ENCODE measurements around the gene PEBP1.

GRCh38 chr12:118160536-118160935 is 24.6 kb downstream of the PEBP1 start:
- TF ChIP-seq CBX8 (IDR thresholded peaks at IDR 0.05), result no peak
- no peak for TF ChIP-seq BCL3 (IDR thresholded peaks at IDR 0.05)
- no peak for TF ChIP-seq TFCP2L1 (CRISPR knock-in tag; IDR thresholded peaks at IDR 0.05)
- TF ChIP-seq CTCF (IDR thresholded peaks at IDR 0.05), result no peak
- no peak for TF ChIP-seq RFX5 (IDR thresholded peaks at IDR 0.05)
- TF ChIP-seq USF2 (IDR thresholded peaks at IDR 0.05), result no peak
- TF ChIP-seq RAD21 (conservative IDR thresholded peaks at IDR 0.05 in 1 of 2, IDR thresholded peaks at IDR 0.05 in 1 of 2), result no peak
- TF ChIP-seq ESRRA (IDR thresholded peaks at IDR 0.05; ENCODE audit: borderline replicate concordance, low read length), result no peak
- TF ChIP-seq POLR2A (IDR thresholded peaks at IDR 0.05; ENCODE audit: low read length), result no peak
- TF ChIP-seq REST (IDR thresholded peaks at IDR 0.05), result no peak
- TF ChIP-seq MAZ (IDR thresholded peaks at IDR 0.05; ENCODE audit: borderline replicate concordance, low read depth, low read length), result no peak

Measured in A549 (cell line).